ENCODE results near the gene TCTN2. TPM values are rescaled to one million over a fixed set of nuclear protein-coding genes. Genes with fewer than 3 reads are reported as not detected.

The TCTN2 gene
- total and polyA plus RNA-seq, 2 of the 8 experiments (the other 6 are each of a cell fraction or from before 2014, with no cell fraction given), result 7.5 to 8.4 TPM

GRCh38 chr12:123713398-123713797 lies 42.5 kb downstream of the TCTN2 start (continued):
- no peak for TF ChIP-seq POLR2AphosphoS5 (IDR thresholded peaks at IDR 0.05; ENCODE audit: low read depth, low read length)
- no peak for TF ChIP-seq SP1 (IDR thresholded peaks at IDR 0.05; ENCODE audit: low read depth, low read length)
- no peak for TF ChIP-seq SP4 (IDR thresholded peaks at IDR 0.05; ENCODE audit: low read length)
- no peak for TF ChIP-seq SUZ12 (IDR thresholded peaks at IDR 0.05; ENCODE audit: low read length)
- no peak for TF ChIP-seq HDAC2 (IDR thresholded peaks at IDR 0.05; ENCODE audit: borderline replicate concordance in 1 of 2, low read depth in 2 of 2, low read length in 2 of 2)
- no peak for TF ChIP-seq TBP (IDR thresholded peaks at IDR 0.05; ENCODE audit: low read depth, low read length)
- no peak for TF ChIP-seq JUND (IDR thresholded peaks at IDR 0.05; ENCODE audit: low read length)
- TF ChIP-seq ATF3 (IDR thresholded peaks at IDR 0.05; ENCODE audit: insufficient read depth, low read depth, low read length), result no peak
- no peak for TF ChIP-seq YY1 (IDR thresholded peaks at IDR 0.05; ENCODE audit: low read depth, low read length)

All from H1 (cell line).